ENCODE data around the gene PLPP2.

Gene PLPP2

GRCh38 chr19:308471-309205, 17.4 kb upstream of the PLPP2 start:
- H3K9me3 Mint-ChIP-seq = no peaks in the 10 kb centered on the region
- peaks cover 6% of the 10 kb centered on the region for H3K36me3 Mint-ChIP-seq (ENCODE audit: low read depth)
- H3K4me3 Mint-ChIP-seq = no peak overlapping the region
- no peaks in the 10 kb centered on the region for H3K27me3 Mint-ChIP-seq
- H3K4me1 Mint-ChIP-seq (ENCODE audit: low read depth) = no peaks in the 10 kb centered on the region
- H3K27ac Mint-ChIP-seq = no peak overlapping the region

GRCh38 chr19:307793-308420, 16.7 kb upstream of the PLPP2 start:
- no peaks in the 10 kb centered on the region for H3K4me1 Mint-ChIP-seq (ENCODE audit: low read depth)
- no peak overlapping the region for H3K4me3 Mint-ChIP-seq
- H3K36me3 Mint-ChIP-seq (ENCODE audit: low read depth) = peaks cover 6% of the 10 kb centered on the region
- H3K27me3 Mint-ChIP-seq = no peaks in the 10 kb centered on the region
- H3K9me3 Mint-ChIP-seq = no peaks in the 10 kb centered on the region
- H3K27ac Mint-ChIP-seq = no peak overlapping the region

GRCh38 chr19:307111-307531, 15.9 kb upstream of the PLPP2 start:
- Mint-ChIP-seq H3K4me3 (no peak overlapping the region), H3K27me3 (no peaks in the 10 kb centered on the region), H3K9me3 (no peaks in the 10 kb centered on the region), H3K4me1 (ENCODE audit: low read depth) (no peaks in the 10 kb centered on the region), H3K27ac (no peak overlapping the region), H3K36me3 (ENCODE audit: low read depth) (peaks cover 6% of the 10 kb centered on the region)

- Mint-ChIP-seq H3K36me3 (ENCODE audit: low read depth) (peaks cover 6% of the 10 kb centered on the region), H3K27ac (no peak overlapping the region), H3K27me3 (no peaks in the 10 kb centered on the region), H3K4me3 (no peak overlapping the region), H3K9me3 (no peaks in the 10 kb centered on the region), H3K4me1 (ENCODE audit: low read depth) (no peaks in the 10 kb centered on the region)
Measured at GRCh38 chr19:306151-306900, 15.1 kb upstream of the PLPP2 start.

GRCh38 chr19:305240-306150, 14.3 kb upstream of the PLPP2 start:
- Mint-ChIP-seq H3K4me3 (no peak overlapping the region), H3K9me3 (no peaks in the 10 kb centered on the region), H3K27me3 (no peaks in the 10 kb centered on the region), H3K27ac (no peak overlapping the region), H3K36me3 (ENCODE audit: low read depth) (peaks cover 6% of the 10 kb centered on the region), H3K4me1 (ENCODE audit: low read depth) (no peaks in the 10 kb centered on the region)

- Mint-ChIP-seq H3K4me3 (no peak overlapping the region), H3K36me3 (ENCODE audit: low read depth) (no peaks in the 10 kb centered on the region), H3K4me1 (ENCODE audit: low read depth) (no peaks in the 10 kb centered on the region), H3K27me3 (peaks cover 27% of the 10 kb centered on the region), H3K27ac (no peak overlapping the region), H3K9me3 (no peaks in the 10 kb centered on the region)
Measured at GRCh38 chr19:296476-297225, 5.4 kb upstream of the PLPP2 start.

- no peaks in the 10 kb centered on the region for H3K36me3 Mint-ChIP-seq (ENCODE audit: low read depth)
- H3K4me3 Mint-ChIP-seq = no peak overlapping the region
- H3K9me3 Mint-ChIP-seq = no peaks in the 10 kb centered on the region
- no peaks in the 10 kb centered on the region for H3K4me1 Mint-ChIP-seq (ENCODE audit: low read depth)
- H3K27ac Mint-ChIP-seq = no peak overlapping the region
- peaks cover 27% of the 10 kb centered on the region for H3K27me3 Mint-ChIP-seq
Measured at GRCh38 chr19:295687-296370, 4.6 kb upstream of the PLPP2 start.

- Mint-ChIP-seq H3K4me3 (no peak overlapping the region), H3K27me3 (peaks cover 30% of the 10 kb centered on the region), H3K27ac (no peak overlapping the region), H3K4me1 (ENCODE audit: low read depth) (peaks cover 3% of the 10 kb centered on the region), H3K9me3 (no peaks in the 10 kb centered on the region), H3K36me3 (ENCODE audit: low read depth) (no peaks in the 10 kb centered on the region)
Measured at GRCh38 chr19:294946-295686, 3.9 kb upstream of the PLPP2 start.

GRCh38 chr19:294341-294945, 3.2 kb upstream of the PLPP2 start:
- H3K36me3 Mint-ChIP-seq (ENCODE audit: low read depth) = no peaks in the 10 kb centered on the region
- H3K9me3 Mint-ChIP-seq = no peaks in the 10 kb centered on the region
- no peak overlapping the region for H3K4me3 Mint-ChIP-seq
- peaks cover 34% of the 10 kb centered on the region for H3K27me3 Mint-ChIP-seq
- H3K27ac Mint-ChIP-seq = no peak overlapping the region
- peaks cover 4% of the 10 kb centered on the region for H3K4me1 Mint-ChIP-seq (ENCODE audit: low read depth)

- H3K27ac Mint-ChIP-seq = no peak overlapping the region
- H3K4me1 Mint-ChIP-seq (ENCODE audit: low read depth) = peaks cover 4% of the 10 kb centered on the region
- H3K4me3 Mint-ChIP-seq = no peak overlapping the region
- peaks cover 43% of the 10 kb centered on the region for H3K27me3 Mint-ChIP-seq
- H3K9me3 Mint-ChIP-seq = no peaks in the 10 kb centered on the region
- H3K36me3 Mint-ChIP-seq (ENCODE audit: low read depth) = no peaks in the 10 kb centered on the region
Measured at GRCh38 chr19:293436-294110, 2.4 kb upstream of the PLPP2 start.

GRCh38 chr19:292951-293350, 1.7 kb upstream of the PLPP2 start:
- H3K27ac Mint-ChIP-seq = no peak overlapping the region
- peaks cover 4% of the 10 kb centered on the region for H3K4me1 Mint-ChIP-seq (ENCODE audit: low read depth)
- no peak overlapping the region for H3K4me3 Mint-ChIP-seq
- peaks cover 46% of the 10 kb centered on the region for H3K27me3 Mint-ChIP-seq
- H3K36me3 Mint-ChIP-seq (ENCODE audit: low read depth) = no peaks in the 10 kb centered on the region
- no peaks in the 10 kb centered on the region for H3K9me3 Mint-ChIP-seq

GRCh38 chr19:292281-292884, 1.2 kb upstream of the PLPP2 start:
- Mint-ChIP-seq H3K27ac (no peak overlapping the region), H3K36me3 (ENCODE audit: low read depth) (no peaks in the 10 kb centered on the region), H3K4me1 (ENCODE audit: low read depth) (peaks cover 4% of the 10 kb centered on the region), H3K27me3 (peaks cover 47% of the 10 kb centered on the region), H3K4me3 (no peak overlapping the region), H3K9me3 (no peaks in the 10 kb centered on the region)
